Measurements from ENCODE around the gene CUEDC1. TPM values are rescaled to one million over a fixed set of nuclear protein-coding genes. Genes with fewer than 3 reads are reported as not detected.

CUEDC1 gene
- polyA plus RNA-seq, 1 experiment: 48.5 TPM

- H3K4me3 ChIP-seq (ENCODE audit: low read depth, low read length): no peak overlapping the region
- no peaks in the 10 kb centered on the region for H3K27me3 ChIP-seq (ENCODE audit: control insufficient read depth, insufficient read depth, low read length)
- H3K36me3 ChIP-seq (ENCODE audit: control insufficient read depth, insufficient read depth, low read length): no peaks in the 10 kb centered on the region
- POLR2A ChIA-PET: interaction anchor here (0.5 to 0.8 kb wide), 2 partner anchors 9 to 96 kb away, joined by 3 to 10 read pairs; no protein-coding TSS in a partner anchor
- TF ChIP-seq, protein P1, sequence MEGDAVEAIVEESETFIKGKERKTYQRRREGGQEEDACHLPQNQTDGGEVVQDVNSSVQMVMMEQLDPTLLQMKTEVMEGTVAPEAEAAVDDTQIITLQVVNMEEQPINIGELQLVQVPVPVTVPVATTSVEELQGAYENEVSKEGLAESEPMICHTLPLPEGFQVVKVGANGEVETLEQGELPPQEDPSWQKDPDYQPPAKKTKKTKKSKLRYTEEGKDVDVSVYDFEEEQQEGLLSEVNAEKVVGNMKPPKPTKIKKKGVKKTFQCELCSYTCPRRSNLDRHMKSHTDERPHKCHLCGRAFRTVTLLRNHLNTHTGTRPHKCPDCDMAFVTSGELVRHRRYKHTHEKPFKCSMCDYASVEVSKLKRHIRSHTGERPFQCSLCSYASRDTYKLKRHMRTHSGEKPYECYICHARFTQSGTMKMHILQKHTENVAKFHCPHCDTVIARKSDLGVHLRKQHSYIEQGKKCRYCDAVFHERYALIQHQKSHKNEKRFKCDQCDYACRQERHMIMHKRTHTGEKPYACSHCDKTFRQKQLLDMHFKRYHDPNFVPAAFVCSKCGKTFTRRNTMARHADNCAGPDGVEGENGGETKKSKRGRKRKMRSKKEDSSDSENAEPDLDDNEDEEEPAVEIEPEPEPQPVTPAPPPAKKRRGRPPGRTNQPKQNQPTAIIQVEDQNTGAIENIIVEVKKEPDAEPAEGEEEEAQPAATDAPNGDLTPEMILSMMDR (IDR thresholded peaks at IDR 0.05; ENCODE audit: insufficient read depth, low read depth, low read length): no peak
- CTCF ChIA-PET: interaction anchor here (1.0 to 8.4 kb wide), 14 partner anchors 9 to 109 kb away, joined by 3 to 95 read pairs (median 14); partner anchors contain the start of gene CUEDC1
- no peak for DNase-seq (ENCODE audit: low read depth)
Measured at GRCh38 chr17:57890857-57891232, 64.4 kb downstream of the CUEDC1 start.

DNA sequence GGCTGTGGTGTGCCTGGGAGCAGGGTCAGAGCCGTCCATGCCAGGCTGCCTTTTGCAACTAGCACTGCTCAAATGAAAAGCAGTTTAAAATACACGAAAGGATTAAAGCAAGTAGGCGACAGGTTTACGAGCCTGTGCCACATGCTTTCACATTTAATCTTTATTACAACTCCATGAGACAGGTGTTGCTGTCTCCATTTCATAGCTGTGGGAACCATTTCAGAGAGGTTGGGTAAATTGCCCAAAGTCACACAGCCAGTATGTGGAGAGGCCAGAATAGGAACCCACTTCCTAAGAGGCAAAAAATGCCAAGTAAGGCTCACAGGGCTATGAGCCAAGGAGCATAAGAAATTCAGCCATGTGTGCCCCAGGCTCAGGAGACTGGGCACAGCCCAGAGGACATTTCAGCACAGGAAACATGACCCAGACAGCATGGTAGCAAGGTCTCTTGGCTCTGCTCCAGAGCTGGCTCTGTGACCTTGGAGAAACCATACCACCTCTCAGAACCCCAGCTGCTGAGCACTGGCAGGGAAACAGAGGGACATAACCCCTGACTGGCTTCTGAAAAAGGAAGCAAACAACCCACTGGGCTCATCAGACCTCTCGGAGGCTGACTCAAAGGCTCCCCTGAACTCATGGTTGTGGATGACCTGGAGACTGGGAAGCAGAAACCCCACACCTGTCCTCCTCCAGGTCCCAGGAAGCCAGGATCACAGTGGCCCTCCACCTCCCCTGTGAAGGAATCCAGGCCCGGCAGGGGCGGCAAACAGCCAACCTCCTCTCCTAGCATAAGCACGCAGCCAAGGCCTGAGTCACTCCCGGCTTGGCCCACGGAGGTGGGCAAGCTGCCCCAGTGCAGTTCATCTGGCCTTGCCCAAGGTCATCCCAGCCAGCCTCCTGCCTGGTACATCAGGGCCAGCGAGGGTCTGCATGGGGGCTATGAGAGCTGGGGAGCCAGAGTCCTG, 65.0 kb downstream of the CUEDC1 start:
- CTCF ChIA-PET: interaction anchor here (0.6 to 8.4 kb wide), 16 partner anchors 9 to 109 kb away, joined by 3 to 95 read pairs (median 4); partner anchors contain the start of gene CUEDC1
- Histone ChIP-seq H3K36me3 (ENCODE audit: control insufficient read depth, insufficient read depth, low read length) (no peaks in the 10 kb centered on the region), H3K27me3 (ENCODE audit: control insufficient read depth, insufficient read depth, low read length) (no peaks in the 10 kb centered on the region), H3K4me3 (ENCODE audit: low read depth, low read length) (no peak overlapping the region)
- POLR2A ChIA-PET: interaction anchor here (0.5 to 0.8 kb wide), 3 partner anchors 8 to 97 kb away, joined by 3 to 10 read pairs (median 8); no protein-coding TSS in a partner anchor
- no peak for DNase-seq (ENCODE audit: low read depth)
- TF ChIP-seq, protein P1 (IDR thresholded peaks at IDR 0.05; ENCODE audit: insufficient read depth, low read depth, low read length): peak; percentile 38

- H3K27me3 ChIP-seq (ENCODE audit: control insufficient read depth, insufficient read depth, low read length): no peaks in the 10 kb centered on the region
- CTCF ChIA-PET: interaction anchor here (1.0 to 8.4 kb wide), 3 partner anchors 11 to 107 kb away, joined by 3 to 95 read pairs (median 3); no protein-coding TSS in a partner anchor
Measured at GRCh38 chr17:57889252-57889651, 66.0 kb downstream of the CUEDC1 start.

DNA sequence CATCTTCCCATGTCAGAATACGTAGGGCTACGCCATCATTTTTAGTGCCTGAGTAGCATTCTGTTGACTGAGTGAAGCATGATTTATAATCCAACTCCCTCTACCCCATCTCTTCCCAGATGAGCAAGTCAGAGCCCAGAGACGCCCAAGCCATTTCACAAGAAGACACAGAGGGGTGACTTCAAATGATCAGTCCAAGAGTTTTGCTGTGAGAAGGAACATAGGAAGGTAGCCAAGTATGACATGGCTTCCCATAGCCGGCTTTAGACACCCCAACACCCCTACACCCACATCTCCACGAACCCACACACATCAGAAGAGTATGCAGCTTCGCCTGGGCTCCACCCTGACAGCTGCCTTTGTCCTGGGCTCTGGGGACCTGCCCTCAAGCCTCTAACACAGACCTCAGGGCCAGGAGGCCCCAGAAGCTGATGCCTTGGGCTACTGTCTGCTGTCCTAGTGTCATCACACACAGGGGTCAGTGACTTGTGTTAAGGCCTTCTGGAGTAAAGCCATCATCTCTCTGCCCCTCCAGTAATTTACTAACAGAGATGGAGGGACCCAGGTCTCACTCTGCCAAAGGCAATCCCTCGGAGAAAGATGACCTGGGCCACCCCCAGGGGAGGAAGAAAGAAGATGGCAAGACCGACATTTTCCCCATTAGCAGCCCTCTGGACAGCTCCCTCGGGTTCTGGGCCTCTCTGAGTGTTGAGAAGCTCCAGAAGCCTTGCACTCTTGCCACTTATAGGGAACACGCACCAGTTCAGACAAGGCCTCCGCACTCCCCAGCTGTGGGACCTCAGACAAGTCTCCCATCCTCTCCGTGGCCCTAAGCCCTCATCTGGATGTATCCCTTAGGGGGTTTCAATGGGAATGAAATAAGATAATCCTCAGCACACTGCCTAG, 66.6 kb downstream of the CUEDC1 start:
- TF ChIP-seq, protein P1 (IDR thresholded peaks at IDR 0.05; ENCODE audit: insufficient read depth, low read depth, low read length): no peak
- CTCF ChIA-PET: interaction anchor here (0.8 to 8.4 kb wide), 3 partner anchors 10 to 108 kb away, joined by 3 to 95 read pairs (median 3); no protein-coding TSS in a partner anchor
- no peak for DNase-seq (ENCODE audit: low read depth)
- POLR2A ChIA-PET: no interaction called here
- Histone ChIP-seq H3K4me3 (ENCODE audit: low read depth, low read length) (no peak overlapping the region), H3K36me3 (ENCODE audit: control insufficient read depth, insufficient read depth, low read length) (peaks cover 6% of the 10 kb centered on the region), H3K27me3 (ENCODE audit: control insufficient read depth, insufficient read depth, low read length) (no peaks in the 10 kb centered on the region)

More at GRCh38 chr17:57889252-57889651, 66.0 kb downstream of the CUEDC1 start:
- no peak for DNase-seq (ENCODE audit: low read depth)
- Histone ChIP-seq H3K4me3 (ENCODE audit: low read depth, low read length) (no peak overlapping the region), H3K36me3 (ENCODE audit: control insufficient read depth, insufficient read depth, low read length) (peaks cover 4% of the 10 kb centered on the region)
- POLR2A ChIA-PET: no interaction called here
- TF ChIP-seq, protein P1 (IDR thresholded peaks at IDR 0.05; ENCODE audit: insufficient read depth, low read depth, low read length): no peak
